HG03025 (cell line): Measurements from ENCODE around the gene GRID1.
"Not testable (repeated sequence)": the region's sequence is repeated elsewhere in the genome, so short reads cannot be mapped to it uniquely, and the experiment has no call there.

Source experiments
- ATAC-seq: cut with Tn5 transposase; IDR thresholded peaks from one replicate; pipeline ENCODE4 v1.9.1; 2021; ENCODE audit warnings: mild to moderate bottlenecking, moderate library complexity; ENCODE audit not compliant: unreplicated experiment, low FRiP score

Gene GRID1

DNA sequence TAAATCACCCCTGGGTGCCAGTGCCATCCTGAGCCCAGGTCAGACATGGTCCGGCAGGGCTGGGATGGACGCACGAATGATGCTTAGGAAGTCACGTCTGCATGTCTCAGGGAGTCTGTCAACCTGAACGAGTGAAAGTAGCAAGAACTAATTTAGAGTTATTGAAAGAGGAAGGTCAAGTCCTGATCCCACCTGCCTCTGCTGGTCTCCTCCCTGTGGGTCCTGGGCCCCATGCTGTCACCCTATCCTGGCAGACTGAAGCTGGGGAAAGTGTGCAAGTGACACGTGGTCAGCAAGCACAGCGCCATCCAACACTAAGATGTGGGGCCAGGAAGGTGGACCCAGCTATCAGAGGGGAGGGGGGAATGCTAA, 26.1 kb upstream of the GRID1 start:
- ATAC-seq, result no peak

- ATAC-seq, result no peak
Observed at GRCh38 chr10:86391986-86392722, 25.6 kb upstream of the GRID1 start.

GRCh38 chr10:86391236-86391840, 24.7 kb upstream of the GRID1 start:
- no peak for ATAC-seq

DNA sequence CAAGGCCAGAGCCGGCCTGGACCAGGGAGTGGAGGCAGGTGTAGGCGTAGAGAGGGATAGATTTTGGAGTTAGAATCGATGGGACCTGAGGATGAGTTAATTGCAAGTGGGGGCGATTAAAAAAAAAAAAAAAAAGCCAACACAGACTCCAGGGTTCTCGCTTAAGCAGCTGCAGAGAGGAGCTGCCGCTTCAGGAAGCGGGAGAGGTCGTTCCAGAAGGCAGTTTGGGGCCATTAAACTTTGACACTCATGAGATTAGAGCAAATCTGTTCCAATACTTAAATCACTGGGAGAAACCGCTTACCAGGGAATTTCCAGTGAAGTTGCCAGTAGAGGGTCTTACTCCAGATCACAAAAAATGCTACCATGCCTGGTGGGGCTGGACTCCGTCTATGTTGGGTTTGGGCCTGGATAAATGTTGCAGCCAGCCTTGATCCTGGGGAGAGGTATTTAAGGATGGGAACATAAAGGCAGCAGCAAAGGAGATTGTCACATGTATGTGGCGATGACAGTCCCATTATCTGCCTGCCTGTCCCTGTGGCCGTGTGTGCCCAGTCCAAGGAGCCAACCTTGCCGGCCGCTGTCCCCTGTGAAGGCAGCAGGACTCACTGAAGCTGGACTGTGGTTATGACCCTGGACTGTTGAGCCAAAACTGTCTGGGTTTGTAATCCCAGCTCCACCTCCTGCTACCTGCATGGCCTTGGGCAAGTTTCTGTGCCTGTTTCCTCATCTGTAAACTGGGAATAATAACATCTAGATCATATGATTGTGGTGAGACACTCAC, 23.9 kb upstream of the GRID1 start:
- ATAC-seq, result no peak

DNA sequence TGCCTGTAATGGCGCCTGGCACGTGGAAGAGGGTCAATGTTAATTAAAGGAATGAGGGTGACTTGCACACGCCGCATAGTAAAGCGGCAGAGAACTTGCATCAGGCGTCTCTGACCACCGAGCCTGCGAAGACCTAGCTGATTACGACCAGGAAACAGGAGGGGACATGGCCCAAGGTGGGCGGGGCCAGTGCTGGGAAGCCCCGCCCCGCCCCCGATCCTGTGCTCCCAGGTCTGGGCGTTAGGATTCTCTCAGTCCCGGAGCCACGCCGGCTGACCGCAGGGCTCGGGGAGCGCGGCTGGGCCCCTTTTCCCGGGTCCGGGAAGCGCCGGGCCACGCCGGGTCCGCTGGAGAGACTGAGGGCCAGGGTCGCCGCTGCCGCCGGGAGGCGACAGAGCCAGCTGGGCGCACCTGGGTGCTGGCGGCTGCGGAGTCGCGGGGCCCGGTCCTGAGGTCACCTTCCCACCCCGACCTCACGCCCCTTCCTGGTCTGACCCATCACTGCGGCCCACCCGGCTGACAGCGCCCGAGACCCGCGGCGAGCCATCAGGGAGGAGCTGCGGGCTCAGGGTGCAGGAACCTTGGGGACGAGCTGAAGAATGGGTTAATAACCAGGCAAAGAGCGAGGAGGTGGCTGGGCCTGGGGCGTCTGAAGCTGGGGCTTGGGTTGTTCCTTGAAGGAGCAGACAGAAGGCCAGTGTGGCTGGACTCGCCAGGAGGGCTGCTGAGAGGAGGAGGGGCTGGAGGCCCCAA, 23.0 kb upstream of the GRID1 start:
- ATAC-seq, result peak; percentile 81

DNA sequence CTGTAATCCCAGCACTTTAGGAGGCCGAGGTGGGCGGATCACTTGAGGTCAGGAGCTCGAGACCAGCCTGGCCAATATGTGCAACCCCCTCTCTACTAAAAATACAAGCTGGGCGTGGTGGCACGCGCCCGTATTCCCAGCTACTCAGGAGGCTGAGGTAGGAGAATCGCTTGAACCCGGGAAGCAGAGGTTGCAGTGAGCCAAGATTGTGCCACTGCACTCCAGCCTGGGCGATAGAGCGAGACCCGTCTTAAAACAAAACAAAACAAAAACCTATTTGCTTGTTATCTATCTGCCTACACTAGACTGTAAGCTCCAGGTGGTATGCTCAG, 22.5 kb upstream of the GRID1 start:
- not testable (repeated sequence) for ATAC-seq

- no peak for ATAC-seq
Observed at GRCh38 chr10:86388119-86388704, 21.6 kb upstream of the GRID1 start.

DNA sequence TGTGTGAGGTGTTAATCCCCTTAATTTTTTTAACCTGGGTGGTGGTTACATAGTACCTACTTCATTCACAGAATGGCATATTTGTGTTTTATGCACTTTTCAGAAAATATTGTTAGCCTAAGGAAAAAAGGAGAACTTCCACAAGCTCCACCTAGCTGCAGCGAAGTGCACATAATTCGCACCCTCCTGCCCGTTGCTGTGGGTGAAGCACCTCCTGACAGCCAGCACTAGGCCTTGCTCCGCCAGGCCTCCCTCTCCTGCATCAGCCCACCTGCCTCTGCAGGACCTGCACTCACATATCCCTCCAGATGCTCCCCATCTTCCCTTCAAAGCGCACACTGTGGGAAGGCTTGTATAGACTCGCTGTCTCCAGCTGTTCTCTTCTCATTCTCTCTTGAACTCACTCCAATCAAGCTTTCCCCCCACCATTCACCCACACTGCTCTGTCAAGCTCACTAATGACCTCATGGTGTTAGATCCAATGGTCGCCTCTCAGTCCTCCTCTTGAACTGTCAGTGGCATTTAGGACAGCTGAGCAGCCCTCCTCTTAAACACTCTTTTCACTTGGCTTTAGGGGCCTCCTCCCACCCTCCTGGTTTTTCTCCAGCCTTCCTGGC, 20.7 kb upstream of the GRID1 start:
- ATAC-seq, result no peak

- ATAC-seq, result no peak
Observed at GRCh38 chr10:86385806-86386205, 19.2 kb upstream of the GRID1 start.

GRCh38 chr10:86377797-86378146, 11.2 kb upstream of the GRID1 start:
- ATAC-seq, result no peak

DNA sequence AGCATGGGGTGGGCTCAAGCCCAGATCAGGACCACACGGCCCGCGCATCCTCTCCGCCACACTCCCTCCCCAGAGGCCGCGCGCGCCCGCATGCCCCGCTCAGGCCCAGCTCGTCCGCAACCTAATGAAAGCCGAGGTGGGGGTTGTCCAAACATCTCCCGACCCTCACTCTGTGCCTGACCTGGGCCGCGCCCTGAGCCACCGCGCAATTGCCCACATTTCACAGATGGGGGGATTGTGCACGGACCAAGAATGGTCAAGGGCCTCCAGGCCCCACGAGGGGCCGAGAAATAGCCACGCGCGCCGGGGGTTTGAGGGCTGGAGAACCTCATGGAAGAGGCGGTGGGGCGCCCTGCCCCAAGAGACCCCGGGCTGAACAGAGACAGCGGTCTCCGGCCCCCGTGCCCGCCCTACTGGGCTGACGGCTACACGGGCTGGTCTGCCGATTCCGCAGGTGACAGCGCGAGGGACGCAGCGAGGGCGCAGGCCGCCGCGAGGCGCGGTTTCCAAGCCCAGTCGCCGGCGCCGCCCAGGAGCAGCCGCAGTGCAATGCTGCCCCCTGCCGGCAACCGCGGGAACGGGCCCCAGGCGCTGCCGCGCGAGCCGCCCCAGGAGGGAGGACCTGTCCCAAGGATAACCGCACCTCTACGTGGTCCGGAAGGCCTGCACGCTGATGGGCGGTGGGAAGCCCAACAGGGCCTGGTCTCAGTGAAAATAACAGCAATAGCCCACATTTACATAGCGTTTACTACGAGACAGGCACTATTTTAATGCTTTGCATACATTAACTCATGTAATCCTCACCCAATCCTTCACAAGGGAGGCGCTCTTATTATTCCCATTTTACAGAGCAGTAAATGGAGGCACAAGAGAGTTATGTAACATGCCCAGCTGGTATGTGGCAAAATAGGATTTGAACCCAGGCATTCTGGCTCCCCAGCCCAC, 10.5 kb upstream of the GRID1 start:
- peak; percentile 85 for ATAC-seq

DNA sequence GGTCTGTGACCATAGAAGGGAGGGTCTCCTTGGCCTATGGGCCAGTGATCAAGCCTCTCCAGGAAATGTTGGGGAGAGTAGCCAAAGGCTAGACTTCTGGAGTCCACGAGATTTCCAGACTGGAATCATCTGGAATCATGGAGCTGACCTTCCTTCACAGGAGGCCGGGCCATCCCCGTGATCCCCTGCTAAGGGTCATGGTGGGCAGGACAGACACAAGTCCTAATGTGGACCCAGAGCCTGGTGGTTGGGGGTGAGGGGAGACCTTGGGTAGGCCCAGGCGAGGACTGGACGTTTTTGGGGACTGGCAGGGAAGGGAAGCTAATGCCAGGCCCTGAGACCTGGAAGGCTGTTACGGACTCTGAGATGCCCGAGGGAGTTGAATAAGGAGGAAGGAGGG, 9.8 kb upstream of the GRID1 start:
- ATAC-seq, result no peak

DNA sequence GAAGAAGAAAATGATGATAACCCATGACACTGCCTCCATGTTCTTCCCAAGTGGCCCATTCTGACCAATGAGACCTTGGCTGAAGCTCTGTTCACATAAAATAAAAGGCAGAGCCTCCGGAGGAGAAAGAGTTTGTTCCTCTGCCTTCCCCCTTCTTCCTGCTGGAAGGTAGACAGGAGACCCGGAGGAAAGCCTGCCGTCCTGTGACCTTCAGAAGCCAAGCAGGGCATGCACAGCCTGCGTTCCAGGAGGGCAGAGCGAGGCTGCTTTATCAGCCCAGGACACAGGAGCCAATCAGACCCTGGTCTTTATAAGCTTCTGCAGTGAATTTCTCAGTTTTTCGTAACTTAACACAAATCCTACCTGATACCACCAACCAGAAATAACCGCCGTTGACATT, 8.6 kb upstream of the GRID1 start:
- no peak for ATAC-seq

- no peak for ATAC-seq
Observed at GRCh38 chr10:86374664-86375063, 8.1 kb upstream of the GRID1 start.

DNA sequence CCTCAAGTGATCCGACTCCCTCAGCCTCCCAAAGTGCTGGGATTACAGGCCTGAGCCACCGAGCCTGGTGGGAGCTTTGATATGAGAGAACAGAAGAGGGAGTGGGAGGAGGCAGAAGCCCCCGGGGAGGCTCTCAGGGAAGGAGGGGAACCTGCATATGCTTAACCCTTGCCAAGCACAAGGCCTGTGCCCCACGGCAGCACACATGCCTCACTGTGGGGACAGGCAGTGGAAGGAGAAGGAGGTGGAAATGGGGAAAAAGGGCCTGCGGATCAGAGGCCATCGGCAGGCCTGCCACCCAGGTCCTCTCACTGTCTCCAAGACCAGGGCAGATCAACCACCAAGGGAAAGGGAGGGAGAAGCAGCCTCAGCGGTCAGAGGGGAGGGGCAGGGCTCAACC, 7.2 kb upstream of the GRID1 start:
- ATAC-seq, result no peak

GRCh38 chr10:86373251-86373650, 6.7 kb upstream of the GRID1 start:
- no peak for ATAC-seq

DNA sequence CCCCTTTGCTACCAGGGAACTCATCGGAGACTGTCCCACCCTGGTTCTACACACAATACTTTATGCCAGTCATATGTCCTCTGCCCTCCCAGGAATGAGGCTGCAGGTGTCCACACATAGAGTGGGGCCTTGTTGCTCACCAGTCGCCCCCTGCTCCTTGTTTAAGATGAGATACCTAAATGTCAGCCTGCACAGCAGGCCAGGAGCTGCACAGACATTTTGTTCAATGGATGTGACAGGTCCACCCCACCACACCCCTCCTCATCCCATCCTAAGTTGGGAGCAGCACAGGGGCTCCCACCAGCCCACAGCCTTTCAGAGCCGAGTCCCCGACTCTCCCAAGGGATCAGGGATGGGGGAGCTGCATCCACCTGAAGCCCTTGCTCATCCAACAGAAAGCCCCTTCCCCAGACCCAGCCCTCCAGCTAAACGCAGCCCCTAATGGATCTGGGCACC, 6.2 kb upstream of the GRID1 start:
- no peak for ATAC-seq

- ATAC-seq, result no peak
Observed at GRCh38 chr10:86372119-86372783, 5.7 kb upstream of the GRID1 start.

GRCh38 chr10:86371691-86372090, 5.1 kb upstream of the GRID1 start:
- ATAC-seq, result no peak
